H1 (cell line): ENCODE measurements around the gene MT1F. TPM values are rescaled to one million over a fixed set of nuclear protein-coding genes. Genes with fewer than 3 reads are reported as not detected.
A peak's percentile ranks its signal among the peaks of the same experiment; 100 is the strongest.

ENCODE experiments used
- ASH2L ChIP-seq: fragments of 200-600, 300-600 bp; sonication (generic); IDR thresholded peaks from one replicate; pipeline ENCODE4 v1.7.1; 2017; ENCODE audit warnings: low read length
- CBX5 ChIP-seq: fragments of 300-800, 300-1000 bp; sonication (generic); IDR thresholded peaks from 2 replicates; pipeline ENCODE4 v1.7.1; 2016; ENCODE audit warnings: antibody characterized with exemption, low read length, low read depth
- CTBP2 ChIP-seq: IDR thresholded peaks from 2 replicates; pipeline ENCODE4 v1.7.0; 2011; ENCODE audit warnings: borderline replicate concordance, mild to moderate bottlenecking, moderate library complexity, mixed read lengths, low read length; ENCODE audit not compliant: insufficient read depth, insufficient read length
- E2F6 ChIP-seq: IDR thresholded peaks from 2 replicates; pipeline ENCODE4 v1.6.1; 2012; ENCODE audit warnings: inconsistent platforms
- EZH2 ChIP-seq: fragments of 200-600 bp; sonication (generic); IDR thresholded peaks from 2 replicates; pipeline ENCODE4 v1.7.1; 2012; ENCODE audit warnings: low read depth, mild to moderate bottlenecking, moderate library complexity, low read length, inconsistent platforms; ENCODE audit not compliant: severe bottlenecking
- HDAC2 ChIP-seq, 2 experiments: fragments of 300-600 bp in 1 of 2; sonication (generic) in 1 of 2; IDR thresholded peaks; 2 replicates each; pipeline ENCODE4 v1.6.1; 2011 to 2012; ENCODE audit warnings: low read depth in 2 of 2, low read length in 2 of 2, mild to moderate bottlenecking in 2 of 2, moderate library complexity in 2 of 2, borderline replicate concordance in 1 of 2, inconsistent platforms in 1 of 2
- JUN ChIP-seq: IDR thresholded peaks from 2 replicates; pipeline ENCODE4 v1.6.1; 2011; ENCODE audit warnings: low read depth, mild to moderate bottlenecking, improper control_type of control experiment, low read length
- KDM1A ChIP-seq: fragments of 200-600, 300-600 bp; sonication (generic); IDR thresholded peaks from 2 replicates; pipeline ENCODE4 v1.7.1; 2016; ENCODE audit warnings: mild to moderate bottlenecking, low read length, borderline replicate concordance
- KDM5A ChIP-seq: fragments of 200-600 bp; IDR thresholded peaks from 2 replicates; pipeline ENCODE4 v1.7.1; 2012; ENCODE audit warnings: mild to moderate bottlenecking, low read length, inconsistent platforms, mixed read lengths
- MAFK ChIP-seq: IDR thresholded peaks from 2 replicates; pipeline ENCODE4 v1.6.1; 2012; ENCODE audit warnings: low read depth, mild to moderate bottlenecking, improper control_type of control experiment, low read length
- POLR2A ChIP-seq, 2 experiments: IDR thresholded peaks; 1 replicate in 1 of 2; 2 replicates in 1 of 2; pipeline ENCODE4 v1.6.1; 2011; ENCODE audit warnings: low read depth in 2 of 2, low read length in 2 of 2, mild to moderate bottlenecking in 2 of 2; ENCODE audit errors: control extremely low read depth in 1 of 2
- SIRT6 ChIP-seq: IDR thresholded peaks from one replicate; pipeline ENCODE4 v1.7.1; 2012; ENCODE audit warnings: low read length, inconsistent platforms
- SP2 ChIP-seq: IDR thresholded peaks from 2 replicates; pipeline ENCODE4 v1.6.1; 2012; ENCODE audit warnings: mild to moderate bottlenecking, low read length, inconsistent platforms
- TBP ChIP-seq: IDR thresholded peaks from 2 replicates; pipeline ENCODE4 v1.6.1; 2011; ENCODE audit warnings: low read depth, low read length, improper control_type of control experiment
- TEAD4 ChIP-seq: IDR thresholded peaks from 2 replicates; pipeline ENCODE4 v1.6.1; 2012; ENCODE audit warnings: low read depth, low read length, inconsistent platforms, mixed read lengths
- polyA plus RNA-seq, 7 experiments: library from polyadenylated mRNA; depleted of rRNA in 3 of 7; stranded (reverse) in 5 of 7; unstranded in 2 of 7; fragments of >200 nt in 5 of 7; fragments of 200-250 nt in 2 of 7; gene quantifications; 1 replicate in 5 of 7; 2 replicates in 1 of 7; 4 replicates in 1 of 7; pipeline versions ENCODE4 v1.2.1 to v1.2.3, GENCODE V29; 2011 to 2013; ENCODE audit warnings: missing spikeins in 2 of 7, mixed read lengths in 2 of 7
- total RNA-seq: library from RNA; stranded (reverse); fragmentation: NEBNext Ultra II Directional; extraction: Animal tissue kit (Norgen Biotek cat#: 25700); gene quantifications from 2 replicates; pipeline ENCODE4 v1.2.1, GENCODE V29; 2021
- TF ChIP-seq, protein P1 (sequence below), 3 experiments: IDR thresholded peaks; 1 replicate in 2 of 3; 2 replicates in 1 of 3; pipeline versions ENCODE4 v1.5.1 to v1.6.1; 2011; ENCODE audit warnings: low read length in 3 of 3, mild to moderate bottlenecking in 3 of 3, inconsistent platforms in 2 of 3, low read depth in 1 of 3, moderate library complexity in 1 of 3; ENCODE audit not compliant: insufficient read depth in 1 of 3; ENCODE audit errors: control extremely low read depth in 1 of 3

The MT1F gene
- total and polyA plus RNA-seq, 2 of the 8 experiments (the other 6 are each of a cell fraction or from before 2014, with no cell fraction given) = 5.9 to 20.8 TPM

DNA sequence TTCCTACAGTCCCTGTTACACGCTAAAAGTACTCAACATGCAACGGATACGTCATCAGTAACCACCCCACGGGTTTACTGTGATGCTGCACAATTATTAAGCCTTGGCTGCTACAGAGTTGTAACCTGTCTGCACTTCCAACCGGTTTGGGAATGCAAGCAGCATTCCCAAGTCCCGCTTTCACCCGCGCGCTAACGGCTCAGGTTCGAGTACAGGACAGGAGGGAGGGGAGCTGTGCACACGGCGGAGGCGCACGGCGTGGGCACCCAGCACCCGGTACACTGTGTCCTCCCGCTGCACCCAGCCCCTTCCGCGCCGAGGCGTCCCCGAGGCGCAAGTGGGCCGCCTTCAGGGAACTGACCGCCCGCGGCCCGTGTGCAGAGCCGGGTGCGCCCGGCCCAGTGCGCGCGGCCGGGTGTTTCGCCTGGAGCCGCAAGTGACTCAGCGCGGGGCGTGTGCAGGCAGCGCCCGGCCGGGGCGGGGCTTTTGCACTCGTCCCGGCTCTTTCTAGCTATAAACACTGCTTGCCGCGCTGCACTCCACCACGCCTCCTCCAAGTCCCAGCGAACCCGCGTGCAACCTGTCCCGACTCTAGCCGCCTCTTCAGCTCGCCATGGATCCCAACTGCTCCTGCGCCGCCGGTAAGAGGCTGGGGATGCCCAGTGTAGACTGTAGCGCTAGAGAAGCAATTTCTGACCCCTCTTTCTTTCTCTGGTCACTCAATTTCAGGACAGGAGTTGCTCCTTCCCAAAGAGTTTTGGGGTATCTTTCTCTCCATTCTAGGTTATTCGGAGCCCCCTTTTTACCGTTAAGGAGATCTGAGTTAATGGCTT is 49.5 kb upstream of the MT1F start, which contains the start of gene MT2A (continued):
- TF ChIP-seq, protein P1, sequence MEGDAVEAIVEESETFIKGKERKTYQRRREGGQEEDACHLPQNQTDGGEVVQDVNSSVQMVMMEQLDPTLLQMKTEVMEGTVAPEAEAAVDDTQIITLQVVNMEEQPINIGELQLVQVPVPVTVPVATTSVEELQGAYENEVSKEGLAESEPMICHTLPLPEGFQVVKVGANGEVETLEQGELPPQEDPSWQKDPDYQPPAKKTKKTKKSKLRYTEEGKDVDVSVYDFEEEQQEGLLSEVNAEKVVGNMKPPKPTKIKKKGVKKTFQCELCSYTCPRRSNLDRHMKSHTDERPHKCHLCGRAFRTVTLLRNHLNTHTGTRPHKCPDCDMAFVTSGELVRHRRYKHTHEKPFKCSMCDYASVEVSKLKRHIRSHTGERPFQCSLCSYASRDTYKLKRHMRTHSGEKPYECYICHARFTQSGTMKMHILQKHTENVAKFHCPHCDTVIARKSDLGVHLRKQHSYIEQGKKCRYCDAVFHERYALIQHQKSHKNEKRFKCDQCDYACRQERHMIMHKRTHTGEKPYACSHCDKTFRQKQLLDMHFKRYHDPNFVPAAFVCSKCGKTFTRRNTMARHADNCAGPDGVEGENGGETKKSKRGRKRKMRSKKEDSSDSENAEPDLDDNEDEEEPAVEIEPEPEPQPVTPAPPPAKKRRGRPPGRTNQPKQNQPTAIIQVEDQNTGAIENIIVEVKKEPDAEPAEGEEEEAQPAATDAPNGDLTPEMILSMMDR (IDR thresholded peaks at IDR 0.05; ENCODE audit: control extremely low read depth in 1 of 3, insufficient read depth in 1 of 3, low read depth in 1 of 3, low read length in 3 of 3) = no peak
- TF ChIP-seq CBX5 = no peak
- TF ChIP-seq KDM5A = no peak
- TF ChIP-seq POLR2A (IDR thresholded peaks at IDR 0.05; ENCODE audit: control extremely low read depth in 1 of 2, low read depth in 2 of 2, low read length in 2 of 2) = no peak
- TF ChIP-seq EZH2 = no peak
- peak; percentile 30; the same call in 1 of the 2 replicates for TF ChIP-seq TBP
- TF ChIP-seq SP2 = no peak
- no peak for TF ChIP-seq HDAC2 (IDR thresholded peaks at IDR 0.05; ENCODE audit: borderline replicate concordance in 1 of 2, low read depth in 2 of 2, low read length in 2 of 2)
- no peak for TF ChIP-seq MAFK
- TF ChIP-seq CTBP2 = no peak
- TF ChIP-seq KDM1A = peak; percentile 86; the same call in 1 of the 2 replicates
- TF ChIP-seq ASH2L = no peak
- TF ChIP-seq JUN = no peak
- TF ChIP-seq TEAD4 = 0 out of 2 replicates have a peak, but pooled peaks have one; percentile 7
- no peak for TF ChIP-seq SIRT6
- 0 out of 2 replicates have a peak, but pooled peaks have one; percentile 61 for TF ChIP-seq E2F6
- TF ChIP-seq, all 59 proteins: peak for 8
